DND-41 (cell line): ENCODE data around the gene MAGI1.

Experiments used
- ATAC-seq: fragments of 200-7000 bp; cut with Tn5 transposase; 3 replicates; pipeline ENCODE4 v1.9.1; 2021; ENCODE audit warnings: low read depth; ENCODE audit not compliant: insufficient read depth
- DNase-seq: peaks from one replicate; pipeline ENCODE4 v3.0.0-alpha.2; 2020
- H2AFZ ChIP-seq: 2 replicates; pipeline ENCODE4 v1.6.0; 2012; ENCODE audit warnings: low read depth, low read length
- H3K27ac ChIP-seq: 2 replicates; pipeline ENCODE4 v1.5.1; 2012; ENCODE audit warnings: low read length, inconsistent platforms
- H3K27me3 ChIP-seq: fragments of 200-600 bp; sonication (generic); 2 replicates; pipeline ENCODE4 v1.6.0; 2012; ENCODE audit warnings: low read length, mild to moderate bottlenecking, inconsistent platforms; ENCODE audit not compliant: insufficient read depth, poor library complexity
- H3K36me3 ChIP-seq: 2 replicates; pipeline ENCODE4 v1.5.1; 2012; ENCODE audit warnings: low read length, inconsistent platforms; ENCODE audit not compliant: insufficient read depth
- H3K4me1 ChIP-seq: 2 replicates; pipeline ENCODE4 v1.5.1; 2012; ENCODE audit warnings: mild to moderate bottlenecking, low read length; ENCODE audit not compliant: insufficient read depth
- H3K4me2 ChIP-seq: 2 replicates; pipeline ENCODE4 v1.6.0; 2012; ENCODE audit warnings: mild to moderate bottlenecking, moderate library complexity, low read length, inconsistent platforms; ENCODE audit not compliant: insufficient read depth
- H3K4me3 ChIP-seq, 2 experiments: fragments of 200-600 bp in 1 of 2; shearing (Covaris generic) in 1 of 2; 2 replicates each; pipeline ENCODE4 v1.5.1; 2012 to 2016; ENCODE audit warnings: inconsistent platforms in 2 of 2, low read length in 2 of 2, mild to moderate bottlenecking in 2 of 2, low read depth in 1 of 2, moderate library complexity in 1 of 2
- H3K79me2 ChIP-seq: 2 replicates; pipeline ENCODE4 v1.6.0; 2012; ENCODE audit warnings: low read length, inconsistent platforms; ENCODE audit not compliant: insufficient read depth
- H3K9ac ChIP-seq: 2 replicates; pipeline ENCODE4 v1.6.0; 2012; ENCODE audit warnings: low read depth, mild to moderate bottlenecking, inconsistent platforms, low read length, moderate library complexity
- H3K9me3 ChIP-seq: 2 replicates; pipeline ENCODE4 v1.5.1; 2012; ENCODE audit warnings: low read length, moderate library complexity, mild to moderate bottlenecking, inconsistent platforms; ENCODE audit not compliant: insufficient read depth, severe bottlenecking
- H4K20me1 ChIP-seq: 2 replicates; pipeline ENCODE4 v1.6.0; 2012; ENCODE audit warnings: low read length; ENCODE audit not compliant: insufficient read depth
- CTCF ChIP-seq: IDR thresholded peaks from 2 replicates; pipeline ENCODE4 v1.5.1; 2012; ENCODE audit warnings: borderline replicate concordance, low read length, moderate library complexity, mild to moderate bottlenecking; ENCODE audit not compliant: poor library complexity, severe bottlenecking; ENCODE audit errors: extremely low read depth
- EZH2 ChIP-seq: IDR thresholded peaks from 3 replicates; pipeline ENCODE4 v1.6.1; 2012; ENCODE audit warnings: borderline replicate concordance, low read depth, mild to moderate bottlenecking, moderate library complexity, low read length, inconsistent platforms; ENCODE audit not compliant: severe bottlenecking

MAGI1 gene

DNA sequence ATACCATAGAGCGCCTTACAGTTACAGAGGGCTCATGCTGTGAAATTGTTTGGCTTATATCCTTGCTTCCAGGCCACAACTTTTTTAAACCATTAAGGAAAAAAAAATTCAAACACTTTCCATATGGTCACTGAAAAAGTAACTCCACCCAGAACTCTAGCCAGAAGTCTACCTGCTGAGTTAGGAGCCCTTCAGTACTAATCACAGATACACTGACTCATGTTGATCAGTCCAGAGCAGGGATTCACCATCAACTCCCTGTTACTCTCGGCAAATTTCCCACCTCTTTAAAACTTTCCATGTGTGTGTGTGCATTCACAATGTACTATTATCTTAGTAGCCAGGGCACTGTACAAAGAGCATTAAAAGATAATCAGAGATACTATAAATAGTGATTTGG, 372.8 kb downstream of the MAGI1 start:
- no peaks in the 10 kb centered on the region for H3K4me1 ChIP-seq
- H3K27ac ChIP-seq, result no peak overlapping the region
- H3K27me3 ChIP-seq, result no peaks in the 10 kb centered on the region
- H3K9me3 ChIP-seq, result no peaks in the 10 kb centered on the region
- no peak for TF ChIP-seq CTCF
- no peak for TF ChIP-seq EZH2
- H3K79me2 ChIP-seq, result no peaks in the 10 kb centered on the region
- DNase-seq (no peak), ATAC-seq (no peak)
- H3K9ac ChIP-seq, result no peak overlapping the region
- H3K4me3 ChIP-seq, result no peak overlapping the region
- no peaks in the 10 kb centered on the region for H4K20me1 ChIP-seq
- H3K36me3 ChIP-seq, result no peaks in the 10 kb centered on the region
- H2AFZ ChIP-seq, result no peak overlapping the region
- no peak overlapping the region for H3K4me2 ChIP-seq

DNA sequence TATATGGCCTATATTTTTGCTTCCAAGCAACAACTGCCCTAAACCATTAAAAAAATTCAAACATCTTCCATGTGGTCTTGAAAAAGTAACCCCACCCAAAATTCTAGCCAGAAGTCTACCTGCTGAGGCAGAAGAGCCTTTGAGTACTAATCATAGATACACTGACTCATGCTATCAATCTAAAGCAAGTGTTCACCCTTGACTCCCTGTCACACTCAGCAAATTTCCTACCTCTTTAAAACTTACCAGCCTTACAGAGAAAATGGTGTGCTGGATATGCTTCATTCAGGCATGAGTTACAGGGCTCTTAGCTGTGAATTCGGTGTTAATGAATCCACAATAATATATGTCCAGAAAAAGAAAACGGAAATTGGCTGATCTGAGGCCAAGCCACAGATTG, 373.8 kb downstream of the MAGI1 start:
- H3K9ac ChIP-seq, result no peak overlapping the region
- ATAC-seq (no peak), DNase-seq (no peak)
- no peaks in the 10 kb centered on the region for H3K9me3 ChIP-seq
- H3K27me3 ChIP-seq, result no peaks in the 10 kb centered on the region
- H3K4me1 ChIP-seq, result no peaks in the 10 kb centered on the region
- no peak overlapping the region for H2AFZ ChIP-seq
- H3K79me2 ChIP-seq, result no peaks in the 10 kb centered on the region
- H4K20me1 ChIP-seq, result no peaks in the 10 kb centered on the region
- no peaks in the 10 kb centered on the region for H3K36me3 ChIP-seq
- H3K27ac ChIP-seq, result no peak overlapping the region
- no peak overlapping the region for H3K4me2 ChIP-seq
- TF ChIP-seq EZH2, result no peak
- TF ChIP-seq CTCF, result no peak
- no peak overlapping the region for H3K4me3 ChIP-seq

DNA sequence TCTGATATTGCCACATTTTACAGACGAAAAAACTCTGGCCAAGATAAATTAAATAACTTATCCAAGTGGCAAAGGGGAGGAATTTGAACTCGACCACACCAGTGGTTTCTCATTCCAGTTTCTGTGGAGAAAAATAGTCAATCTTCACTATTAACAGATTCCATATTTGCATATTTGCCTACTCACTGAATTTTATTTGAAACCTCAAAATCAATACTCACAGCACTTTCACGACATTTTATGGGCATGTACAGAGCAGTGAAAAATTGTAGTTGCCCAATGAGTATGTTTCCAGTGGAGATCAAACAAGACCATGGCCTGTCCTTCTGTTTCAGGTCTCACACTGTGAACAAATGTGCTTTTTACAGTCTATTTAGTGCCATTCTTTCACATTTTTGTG, 374.3 kb downstream of the MAGI1 start:
- H3K9me3 ChIP-seq, result no peaks in the 10 kb centered on the region
- TF ChIP-seq EZH2 (no peak), CTCF (no peak)
- no peaks in the 10 kb centered on the region for H4K20me1 ChIP-seq
- no peaks in the 10 kb centered on the region for H3K79me2 ChIP-seq
- no peak for ATAC-seq
- H3K9ac ChIP-seq, result no peak overlapping the region
- H3K27me3 ChIP-seq, result no peaks in the 10 kb centered on the region
- H3K4me1 ChIP-seq, result no peaks in the 10 kb centered on the region
- H3K27ac ChIP-seq, result no peak overlapping the region
- no peaks in the 10 kb centered on the region for H3K36me3 ChIP-seq
- H3K4me2 ChIP-seq, result no peak overlapping the region
- H3K4me3 ChIP-seq, result no peak overlapping the region
- DNase-seq, result no peak
- no peak overlapping the region for H2AFZ ChIP-seq

GRCh38 chr3:65662095-65662494, 376.6 kb downstream of the MAGI1 start:
- ATAC-seq (no peak), DNase-seq (no peak)
- H3K79me2 ChIP-seq, result no peaks in the 10 kb centered on the region
- H3K36me3 ChIP-seq, result no peaks in the 10 kb centered on the region
- H3K9me3 ChIP-seq, result no peaks in the 10 kb centered on the region
- no peaks in the 10 kb centered on the region for H4K20me1 ChIP-seq
- no peaks in the 10 kb centered on the region for H3K4me1 ChIP-seq
- TF ChIP-seq EZH2 (no peak), CTCF (no peak)
- no peaks in the 10 kb centered on the region for H3K27me3 ChIP-seq
- H3K9ac ChIP-seq, result no peak overlapping the region
- no peak overlapping the region for H3K27ac ChIP-seq
- no peak overlapping the region for H2AFZ ChIP-seq
- H3K4me3 ChIP-seq, result no peak overlapping the region
- no peak overlapping the region for H3K4me2 ChIP-seq
